Activated CD8-positive, alpha-beta T cell treated with anti-CD3 and anti-CD28 coated beads for 36 hours (primary cell): ENCODE measurements around the gene RNF4. TPM values are rescaled to one million over a fixed set of nuclear protein-coding genes. Genes with fewer than 3 reads are reported as not detected.
A peak's percentile ranks its signal among the peaks of the same experiment; 100 is the strongest.

Experiments
- ATAC-seq: fragments of 200-7000 bp; cut with Tn5 transposase; one replicate; pipeline ENCODE4 v1.10.0; 2021; ENCODE audit warnings: mild to moderate bottlenecking, moderate library complexity
- CTCF ChIA-PET: fragments of 350-600 bp; sonication (Branson Sonifier 250); formaldehyde crosslinking; loops from one replicate; lab custom pipeline; 2021; ENCODE audit warnings: antibody characterized with exemption; lab: Charles Lee
- POLR2A ChIA-PET: fragments of 350-600 bp; sonication (Branson Sonifier 250); formaldehyde crosslinking; loops from one replicate; lab custom pipeline; 2021; ENCODE audit warnings: antibody characterized with exemption; lab: Charles Lee
- DNase-seq: peaks from one replicate; pipeline ENCODE4 v3.0.0-alpha.2; 2020
- H3K27ac Mint-ChIP-seq: one replicate; pipeline ENCODE4 v1.8.0; 2021; ENCODE audit warnings: mild to moderate bottlenecking, mixed read lengths
- H3K27me3 Mint-ChIP-seq: one replicate; pipeline ENCODE4 v1.8.0; 2021; ENCODE audit warnings: mixed read lengths
- H3K36me3 Mint-ChIP-seq: one replicate; pipeline ENCODE4 v1.8.0; 2021; ENCODE audit warnings: low read depth, mixed read lengths
- H3K4me1 Mint-ChIP-seq: one replicate; pipeline ENCODE4 v1.8.0; 2021; ENCODE audit warnings: low read depth, mixed read lengths
- H3K4me3 Mint-ChIP-seq: one replicate; pipeline ENCODE4 v1.8.0; 2021; ENCODE audit warnings: mild to moderate bottlenecking, moderate library complexity, mixed read lengths
- H3K9me3 Mint-ChIP-seq: one replicate; pipeline ENCODE4 v1.8.0; 2021; ENCODE audit warnings: mixed read lengths
- CTCF ChIP-seq: fragments of 200-600 bp; IDR thresholded peaks from one replicate; pipeline ENCODE4 v1.8.0; 2022; ENCODE audit warnings: antibody characterized with exemption, mild to moderate bottlenecking
- intact Hi-C: fragments of 100-400 bp; cut with micrococcal nuclease; formaldehyde crosslinking; loops from one replicate; pipeline ENCODE4 v1.10.0; 2022
- total RNA-seq, 2 experiments: library from RNA; stranded (reverse); gene quantifications; one replicate each; pipeline ENCODE4 v1.2.3, GENCODE V29; 2021

The RNF4 gene
- total RNA-seq, 2 experiments from 2014 or later, result 94.6 to 96.2 TPM

GRCh38 chr4:2526559-2526958, 57.7 kb downstream of the RNF4 start:
- Mint-ChIP-seq H3K4me1 (no peaks in the 10 kb centered on the region), H3K36me3 (no peaks in the 10 kb centered on the region), H3K4me3 (no peak overlapping the region), H3K9me3 (no peaks in the 10 kb centered on the region), H3K27me3 (no peaks in the 10 kb centered on the region), H3K27ac (no peak overlapping the region)
- intact Hi-C loops, result no loop called here
- ATAC-seq (no peak), DNase-seq (peak; percentile 29)
- ChIA-PET POLR2A (interaction anchor here (0.7 to 1.3 kb wide), 3 partner anchors 9 to 105 kb away, joined by 3 to 6 read pairs (median 4); partner anchors contain the start of gene FAM193A), CTCF (no interaction called here)
- TF ChIP-seq CTCF, result no peak

GRCh38 chr4:2534904-2535375, 66.0 kb downstream of the RNF4 start:
- Mint-ChIP-seq H3K9me3 (no peaks in the 10 kb centered on the region), H3K4me1 (peaks cover 22% of the 10 kb centered on the region), H3K27ac (peak overlapping the region; percentile 93), H3K36me3 (peaks cover 6% of the 10 kb centered on the region), H3K4me3 (peak overlapping the region; percentile 87), H3K27me3 (no peaks in the 10 kb centered on the region)
- intact Hi-C loops, result no loop called here
- ChIA-PET CTCF (interaction anchor here (1.4 to 2.0 kb wide), 3 partner anchors 11 to 49 kb away, joined by 4 to 6 read pairs (median 4); no protein-coding TSS in a partner anchor), POLR2A (interaction anchor here (0.6 to 2.3 kb wide), 12 partner anchors 8 to 526 kb away, joined by 3 to 6 read pairs (median 3); partner anchors contain the start of genes NELFA and RNF4)
- TF ChIP-seq CTCF, result no peak
- ATAC-seq (no peak), DNase-seq (no peak)

GRCh38 chr4:2535376-2536192, 66.7 kb downstream of the RNF4 start:
- H3K27ac Mint-ChIP-seq, result peak overlapping the region; percentile 93
- TF ChIP-seq CTCF, result peak; percentile 29
- POLR2A ChIA-PET, result interaction anchor here (0.6 to 2.3 kb wide), 12 partner anchors 9 to 527 kb away, joined by 3 to 6 read pairs (median 3); partner anchors contain the start of genes NELFA and RNF4

GRCh38 chr4:2536193-2537010, 67.5 kb downstream of the RNF4 start, which contains the start of gene FAM193A:
TSS of gene FAM193A (plus strand) at chr4:2536647. CDS start at chr4:2536916, 269 bp downstream.
- peaks cover 22% of the 10 kb centered on the region for H3K4me1 Mint-ChIP-seq
- ChIA-PET POLR2A (interaction anchor here (0.9 to 2.3 kb wide), 3 partner anchors 9 to 90 kb away, joined by 3 to 6 read pairs (median 5); partner anchors contain the start of gene RNF4), CTCF (interaction anchor here (0.8 to 2.0 kb wide), 6 partner anchors 26 to 400 kb away, joined by 3 to 6 read pairs (median 4); partner anchors contain the start of gene TNIP2)
- H3K4me3 Mint-ChIP-seq, result peak within 1 kb of the TSS; percentile 89
- H3K27me3 Mint-ChIP-seq, result no peaks in the 10 kb centered on the region
- intact Hi-C loops, result no loop called here
- peak; percentile 95 for ATAC-seq
- DNase-seq, result peak; percentile 99
- peak within 1 kb of the TSS; percentile 93 for H3K27ac Mint-ChIP-seq
- H3K36me3 Mint-ChIP-seq, result peaks cover 7% of the 10 kb centered on the region
- no peak for TF ChIP-seq CTCF
- no peaks in the 10 kb centered on the region for H3K9me3 Mint-ChIP-seq

More at GRCh38 chr4:2535376-2536192, 66.7 kb downstream of the RNF4 start:
- DNase-seq (peak; percentile 76), ATAC-seq (peak; percentile 13)
- CTCF ChIA-PET, result interaction anchor here (0.8 to 2.0 kb wide), 7 partner anchors 12 to 400 kb away, joined by 3 to 6 read pairs (median 4); partner anchors contain the start of gene TNIP2
- H3K4me3 Mint-ChIP-seq, result peak overlapping the region; percentile 87
- peaks cover 7% of the 10 kb centered on the region for H3K36me3 Mint-ChIP-seq
- H3K9me3 Mint-ChIP-seq, result no peaks in the 10 kb centered on the region
- H3K27me3 Mint-ChIP-seq, result no peaks in the 10 kb centered on the region
- intact Hi-C loops, result no loop called here
- H3K4me1 Mint-ChIP-seq, result peaks cover 22% of the 10 kb centered on the region
